ENCODE measurements around the gene ELOVL2.
"Not testable (repeated sequence)": the region's sequence is repeated elsewhere in the genome, so short reads cannot be mapped to it uniquely, and the experiment has no call there.

- TF ChIP-seq CTCF (IDR thresholded peaks at IDR 0.05); POLR2A (IDR thresholded peaks at IDR 0.05); POLR2AphosphoS5 (IDR thresholded peaks at IDR 0.05; ENCODE audit: insufficient read depth in 1 of 2, low read depth in 1 of 2): not testable (repeated sequence)
Observed at GRCh38 chr6:11091141-11091540, 47.0 kb upstream of the ELOVL2 start.

All from vagina (tissue), 2 donors.